ENCODE data around the gene EPB41L4A.
"Not testable (repeated sequence)": the region's sequence is repeated elsewhere in the genome, so short reads cannot be mapped to it uniquely, and the experiment has no call there.

Gene EPB41L4A

DNA sequence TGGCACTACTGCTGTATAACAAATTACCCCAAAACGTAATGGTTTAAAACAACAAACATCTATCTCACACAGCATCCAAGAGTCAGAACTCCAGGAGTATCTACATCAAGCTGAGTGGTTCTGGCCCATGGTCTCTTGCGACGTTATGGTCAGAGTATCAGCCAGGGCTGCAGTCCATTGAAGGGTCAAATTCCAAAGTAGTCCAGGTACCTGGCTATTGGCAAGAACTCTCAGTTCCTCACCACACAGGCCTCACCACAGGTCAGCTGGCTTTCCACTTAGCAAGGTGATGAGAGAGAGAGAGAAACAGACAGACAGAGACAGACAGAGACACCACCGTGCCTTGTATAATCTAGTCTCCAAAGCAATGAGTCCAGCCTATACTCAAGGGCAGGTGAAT lies 22.6 kb downstream of the EPB41L4A start:
- DNase-seq = no peak

DNA sequence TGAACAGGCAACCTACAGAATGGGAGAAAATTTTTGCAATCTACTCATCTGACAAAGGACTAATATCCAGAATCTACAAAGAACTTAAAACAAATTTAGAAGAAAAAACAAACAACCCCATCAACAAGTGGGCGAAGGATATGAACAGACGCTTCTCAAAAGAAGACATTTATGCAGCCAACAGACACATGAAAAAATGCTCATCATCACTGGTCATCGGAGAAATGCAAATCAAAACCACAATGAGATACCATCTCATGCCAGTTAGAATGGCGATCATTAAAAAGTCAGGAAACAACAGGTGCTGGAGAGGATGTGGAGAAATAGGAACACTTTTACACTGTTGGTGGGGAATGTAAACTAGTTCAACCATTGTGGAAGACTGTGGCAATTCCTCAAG lies 23.8 kb downstream of the EPB41L4A start:
- DNase-seq = not testable (repeated sequence)

DNA sequence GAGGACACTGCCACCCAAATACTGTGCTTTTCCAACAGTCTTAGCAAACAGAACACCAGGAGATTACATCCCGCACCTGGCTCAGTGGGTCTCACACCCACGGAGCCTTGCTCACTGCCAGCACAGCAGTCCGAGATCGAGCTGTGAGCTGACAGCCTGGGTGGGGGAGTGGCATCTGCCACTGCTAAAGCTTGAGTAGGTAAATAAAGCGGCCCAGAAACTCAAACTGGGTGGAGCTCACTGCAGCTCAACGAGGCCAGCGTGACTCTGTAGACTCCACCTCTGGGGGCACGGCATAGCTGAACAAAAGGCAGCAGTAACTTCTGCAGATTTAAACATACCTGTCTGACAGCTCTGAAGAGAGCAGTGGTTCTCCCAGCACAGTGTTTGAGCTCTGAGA lies 28.8 kb downstream of the EPB41L4A start:
- DNase-seq = no peak

DNA sequence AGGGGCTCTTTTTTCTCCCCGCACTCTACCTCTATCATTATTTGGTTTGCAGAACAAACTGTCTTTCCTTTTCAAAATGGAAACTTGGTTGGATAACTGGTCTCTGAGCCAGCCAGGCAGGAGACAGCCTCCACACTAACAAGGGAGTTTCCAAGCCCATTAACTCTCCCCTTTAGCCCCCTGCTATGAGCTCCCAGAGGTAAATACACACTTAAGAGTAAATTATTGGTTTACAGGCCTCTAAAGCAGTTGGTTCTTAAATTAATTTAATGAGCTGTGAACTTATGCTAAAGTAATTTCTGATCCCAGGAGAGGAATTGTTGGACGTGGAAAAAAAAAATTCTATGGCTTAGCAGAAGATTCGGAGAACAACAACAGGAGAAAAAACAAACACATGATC lies 30.3 kb downstream of the EPB41L4A start:
- DNase-seq = no peak

DNA sequence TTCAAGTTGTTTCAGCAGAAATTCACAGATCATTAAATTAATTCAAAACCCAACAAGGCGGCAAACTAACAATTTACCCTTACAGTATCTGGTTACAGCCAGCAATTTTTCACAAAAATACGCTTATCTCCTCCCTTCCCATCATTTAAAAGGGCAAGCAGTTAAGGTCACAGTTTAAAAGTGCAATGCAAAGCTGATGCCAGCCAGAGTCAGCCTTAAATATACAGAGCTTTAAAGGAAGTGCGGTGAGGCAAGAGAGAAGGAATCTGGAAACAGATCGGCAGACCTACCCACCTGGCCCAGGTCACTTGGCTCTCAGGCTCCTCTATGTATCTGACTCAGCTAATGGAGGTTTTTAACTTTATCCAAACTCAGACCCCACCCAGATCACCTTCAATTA lies 31.0 kb downstream of the EPB41L4A start:
- no peak for DNase-seq

DNA sequence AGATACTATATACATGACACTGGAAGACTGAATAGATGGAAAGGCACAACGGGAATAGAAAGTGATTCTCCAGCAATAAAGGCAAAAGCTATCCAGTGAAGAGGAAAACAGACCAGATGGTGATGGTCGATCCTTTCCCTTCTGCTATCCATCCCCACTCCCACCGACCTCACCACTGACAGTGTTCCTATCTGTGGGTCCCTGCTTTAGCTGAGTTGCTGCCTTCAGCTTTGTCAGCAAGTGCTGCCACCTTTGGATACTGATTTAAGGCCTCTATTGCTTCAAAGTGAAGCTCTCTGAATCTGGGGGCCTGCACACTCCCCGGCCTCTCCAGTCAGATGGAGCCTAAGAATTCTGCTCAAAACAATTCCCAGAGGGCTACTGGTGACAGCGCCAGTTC lies 32.3 kb downstream of the EPB41L4A start:
- DNase-seq = no peak

DNA sequence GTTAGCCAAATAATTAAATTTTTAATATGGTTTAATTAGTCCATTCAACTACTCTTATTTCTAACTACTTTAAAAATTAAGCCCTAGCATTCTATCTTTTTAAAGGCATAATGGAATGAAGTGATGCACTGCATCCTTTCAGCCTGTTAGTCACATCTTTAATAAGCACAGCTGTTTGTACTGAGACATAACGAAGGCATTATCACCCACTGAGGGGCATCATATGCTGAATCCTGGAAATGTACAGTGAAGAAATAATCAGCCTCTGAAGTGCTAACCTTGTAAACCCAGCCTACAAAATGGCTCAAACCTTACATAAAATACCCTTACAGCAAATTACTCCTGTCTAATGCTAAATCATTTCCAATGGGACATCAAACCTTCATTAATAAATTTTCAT lies 33.1 kb downstream of the EPB41L4A start:
- DNase-seq = no peak

DNA sequence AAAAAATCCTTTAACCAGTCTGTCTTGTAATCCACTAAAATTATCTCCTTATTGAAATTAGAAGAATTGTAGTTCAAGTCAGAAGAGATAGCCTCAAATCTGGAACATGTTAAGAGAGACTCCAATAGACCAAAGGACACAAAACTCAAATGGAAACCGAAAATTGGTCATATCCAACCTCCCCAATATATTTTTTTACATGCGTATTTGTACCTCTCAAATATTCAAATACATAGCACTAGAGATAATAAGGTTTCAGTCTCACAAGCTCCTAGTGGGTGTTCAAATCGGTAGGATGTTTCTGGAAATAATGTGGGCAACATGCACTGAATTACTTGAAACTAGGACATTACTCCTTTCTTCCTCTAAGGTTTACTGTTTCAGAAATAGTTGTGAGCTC lies 33.5 kb downstream of the EPB41L4A start:
- DNase-seq = no peak

DNA sequence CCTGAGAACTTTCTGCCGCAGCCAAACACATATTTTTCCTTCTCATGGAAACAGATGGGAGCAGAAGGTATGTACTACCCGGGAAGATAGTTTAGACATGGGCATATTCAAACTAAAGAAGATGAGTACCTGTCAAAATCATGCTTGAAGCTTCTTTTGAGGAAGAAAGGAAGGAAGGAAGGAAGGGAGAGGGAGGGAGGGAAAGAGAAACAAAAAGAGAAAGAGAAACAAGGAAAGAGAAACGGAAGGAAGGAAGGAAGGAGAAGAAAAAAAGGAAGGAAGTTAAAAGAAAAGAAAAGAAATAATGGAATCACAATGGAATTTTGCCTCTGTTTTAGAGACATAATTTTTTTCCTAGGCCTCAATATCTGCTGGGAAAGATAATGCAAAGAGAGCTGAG lies 34.6 kb downstream of the EPB41L4A start:
- no peak for DNase-seq

DNA sequence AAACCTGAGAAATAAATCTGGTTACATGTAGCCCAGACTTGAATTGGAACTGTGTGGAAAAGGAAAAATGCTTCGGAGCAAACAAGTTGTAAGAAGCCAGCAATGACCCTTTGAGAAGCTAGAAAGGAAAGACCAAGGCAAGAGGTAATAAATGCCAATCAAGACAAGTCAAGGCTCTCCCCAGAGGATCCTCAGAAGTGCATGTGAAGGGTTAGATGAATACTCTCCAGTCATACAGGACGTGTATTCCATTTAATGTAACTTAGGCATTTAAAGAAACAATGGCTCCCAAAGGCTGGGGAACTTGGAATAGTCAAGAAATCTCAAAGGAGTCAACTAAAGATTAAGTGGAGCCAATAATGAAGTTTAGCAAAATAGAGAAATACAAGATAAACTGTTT lies 36.2 kb downstream of the EPB41L4A start:
- DNase-seq = no peak

DNA sequence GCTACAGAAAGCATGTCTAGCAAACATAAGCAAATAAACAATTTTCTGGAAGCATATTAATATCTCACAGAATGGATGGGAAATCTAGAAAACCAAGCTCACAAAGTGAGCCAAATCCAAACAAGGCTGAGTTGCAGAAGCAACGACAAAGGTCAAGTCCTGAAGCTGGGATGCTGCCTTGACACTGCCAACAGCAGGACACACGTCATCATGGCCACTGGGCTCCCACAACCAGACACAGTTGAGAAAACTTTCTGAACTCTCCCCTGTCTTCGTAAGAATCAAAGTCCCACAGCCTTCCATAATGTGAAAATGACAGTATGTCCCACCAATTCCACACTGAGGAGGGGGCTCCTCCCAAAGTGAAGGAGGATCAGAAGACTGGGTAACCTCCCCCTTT lies 37.6 kb downstream of the EPB41L4A start:
- DNase-seq = no peak

DNA sequence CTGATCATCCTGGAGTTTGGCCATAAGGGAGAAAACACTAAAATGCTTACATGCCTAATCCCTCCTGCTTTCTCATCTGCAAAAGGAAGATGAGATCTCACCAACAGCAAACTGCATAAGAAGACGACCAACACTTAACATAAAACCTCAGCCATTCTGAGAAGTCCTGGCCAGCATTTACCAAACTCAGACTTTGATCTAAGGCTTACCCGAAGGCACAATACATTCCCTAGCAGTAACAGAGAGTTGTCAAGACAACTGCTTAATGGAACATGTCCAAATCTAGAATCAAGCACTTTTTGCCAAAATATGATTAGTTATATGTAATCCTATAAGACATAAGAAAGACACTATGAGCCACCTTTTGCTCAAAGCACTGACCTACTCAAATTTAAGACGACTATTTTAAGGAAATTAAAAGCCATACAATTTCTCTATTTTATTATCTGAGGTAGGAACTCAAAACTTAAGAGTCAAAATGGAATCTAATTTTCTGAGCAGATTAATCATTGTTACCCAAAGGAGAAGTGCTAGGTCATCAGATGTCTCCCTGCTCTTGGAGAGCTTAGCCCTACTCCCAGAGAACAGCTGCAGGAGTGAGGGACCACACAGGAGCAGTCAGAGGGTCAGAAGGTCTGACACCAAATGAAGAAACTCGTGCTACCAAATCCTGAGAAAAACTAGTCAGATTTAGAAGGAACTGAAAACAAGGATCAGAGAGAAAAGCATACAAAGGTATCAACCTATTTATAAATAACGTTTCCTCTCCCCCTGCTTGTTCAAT lies 39.3 kb downstream of the EPB41L4A start:
- DNase-seq = no peak

DNA sequence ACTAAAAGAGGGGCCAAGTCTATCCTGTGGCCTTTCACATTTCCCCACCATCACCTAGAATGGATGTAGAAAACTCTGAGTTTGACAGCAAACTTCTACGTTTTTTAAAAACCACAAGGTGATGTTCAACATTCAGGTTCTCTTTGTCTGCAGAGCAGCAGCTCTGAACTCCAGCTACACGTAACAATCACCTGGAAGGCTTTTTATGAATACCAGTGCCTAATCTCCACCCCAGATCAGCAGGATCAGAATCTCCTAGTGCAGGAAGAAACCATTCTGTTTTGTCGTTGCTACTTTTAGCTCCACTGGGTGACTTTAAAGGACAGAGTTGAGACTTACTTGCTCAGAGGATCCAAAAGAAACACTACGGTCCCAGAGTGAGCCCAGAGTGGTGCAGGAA lies 44.3 kb downstream of the EPB41L4A start:
- no peak for DNase-seq

DNA sequence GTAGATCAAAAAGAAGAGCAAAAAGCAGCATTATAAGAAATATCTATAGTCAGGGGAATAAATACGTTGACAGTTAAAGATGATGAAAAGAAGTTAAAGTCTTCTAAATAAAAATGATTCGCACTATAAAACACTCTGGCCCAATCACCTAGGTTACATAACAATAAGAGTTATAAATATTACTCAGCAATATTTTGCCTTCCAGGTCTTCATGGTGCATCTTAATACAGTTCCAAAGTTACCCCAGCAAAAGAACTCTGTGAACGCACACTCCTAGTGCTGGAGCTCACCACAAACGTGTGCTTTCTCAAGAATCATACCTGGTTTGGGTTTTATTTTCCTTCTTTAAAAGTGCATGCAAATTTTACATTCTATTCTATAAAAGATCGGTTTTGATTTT lies 44.7 kb downstream of the EPB41L4A start:
- no peak for DNase-seq

DNA sequence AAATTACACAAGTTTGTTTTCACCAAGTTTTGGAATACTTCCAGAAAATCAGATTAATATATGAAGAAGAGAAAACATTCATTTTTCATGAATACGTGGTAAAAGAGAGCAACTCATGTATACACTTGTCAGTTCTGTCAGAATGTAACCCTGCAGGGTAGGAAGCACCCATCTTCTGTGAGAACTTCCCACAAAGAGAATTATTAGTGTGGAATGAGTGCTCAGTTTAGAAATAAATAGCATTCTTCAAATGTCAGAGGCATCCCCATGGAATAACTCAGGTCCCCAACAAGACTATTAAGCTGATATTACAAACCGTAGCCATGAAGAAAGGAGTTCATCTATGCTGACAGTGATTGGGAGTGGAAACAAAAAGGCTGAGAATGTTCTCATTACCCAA lies 45.2 kb downstream of the EPB41L4A start:
- DNase-seq = no peak

DNA sequence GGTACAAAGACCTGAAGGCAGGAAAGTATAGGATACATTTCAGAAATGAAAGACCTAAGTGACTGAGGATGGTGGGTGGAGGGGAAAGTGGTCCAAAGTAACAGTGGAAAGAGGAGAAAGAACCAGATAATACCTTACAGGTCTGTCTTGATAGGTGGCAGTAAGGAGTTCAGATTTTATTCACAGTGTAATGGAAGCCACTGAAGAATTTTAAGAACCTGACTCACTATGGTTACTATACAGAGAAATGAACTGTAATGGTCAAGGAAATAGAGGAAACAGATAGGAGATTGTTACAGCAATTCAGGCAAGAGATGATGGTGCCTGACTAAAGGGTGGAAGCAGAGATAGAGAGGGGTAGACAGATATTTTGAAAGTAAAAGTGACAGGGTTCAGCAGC lies 46.5 kb downstream of the EPB41L4A start:
- no peak for DNase-seq

DNA sequence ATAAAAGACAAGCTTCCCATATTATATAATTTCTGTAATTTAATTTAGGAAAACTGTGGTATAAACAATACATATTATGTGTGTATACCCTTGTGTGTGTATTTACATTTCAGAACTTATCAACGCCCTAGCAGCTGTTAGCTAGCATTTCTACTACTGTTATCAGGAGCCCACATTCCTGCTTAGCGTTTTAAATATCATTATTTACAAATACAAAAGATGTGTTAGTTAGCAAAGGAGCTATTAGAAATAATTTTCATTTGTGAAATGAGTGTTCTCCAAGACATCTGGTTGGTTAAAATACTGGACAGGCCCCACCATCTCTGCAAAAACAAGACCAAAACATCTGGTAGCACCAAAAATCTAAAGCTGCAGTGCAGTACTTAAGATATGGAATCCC lies 48.0 kb downstream of the EPB41L4A start:
- DNase-seq = no peak

DNA sequence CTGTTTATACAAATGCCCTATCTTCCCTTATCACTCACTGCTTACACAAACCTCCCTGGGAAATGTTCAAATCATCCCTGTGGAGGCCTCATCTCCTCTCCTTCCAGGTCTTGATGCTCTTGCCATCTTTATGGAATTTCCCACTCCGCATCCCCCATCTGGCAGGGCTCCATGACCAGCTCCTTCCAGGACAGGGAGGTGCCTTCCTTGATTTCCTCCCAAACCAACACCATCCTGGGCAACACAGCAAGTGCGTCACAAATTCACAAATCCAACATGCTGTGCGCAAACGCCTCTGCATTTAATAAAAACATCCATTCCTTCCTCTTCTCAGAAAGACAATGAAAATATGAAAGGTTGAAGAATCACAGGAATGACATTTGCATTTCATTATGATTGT lies 51.7 kb downstream of the EPB41L4A start:
- no peak for DNase-seq

DNA sequence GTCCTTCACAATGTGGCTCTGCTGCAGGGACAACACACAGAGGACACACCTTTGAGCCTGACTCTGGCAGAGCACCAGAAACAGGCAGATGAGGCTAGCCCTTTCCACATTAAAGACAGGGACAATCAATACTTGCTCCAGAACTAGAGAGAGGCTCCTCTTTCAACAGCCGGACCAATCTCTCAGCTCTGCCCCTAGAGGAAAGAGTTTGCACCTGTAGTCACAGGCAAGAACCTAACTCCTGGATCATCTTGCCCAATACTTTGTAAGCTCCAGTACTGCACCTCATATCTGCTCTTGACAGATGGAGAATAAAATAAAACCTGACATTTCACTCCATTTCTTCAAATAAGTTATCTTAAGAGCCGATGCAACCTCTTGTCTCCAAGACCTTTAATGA lies 52.1 kb downstream of the EPB41L4A start:
- DNase-seq = no peak

DNA sequence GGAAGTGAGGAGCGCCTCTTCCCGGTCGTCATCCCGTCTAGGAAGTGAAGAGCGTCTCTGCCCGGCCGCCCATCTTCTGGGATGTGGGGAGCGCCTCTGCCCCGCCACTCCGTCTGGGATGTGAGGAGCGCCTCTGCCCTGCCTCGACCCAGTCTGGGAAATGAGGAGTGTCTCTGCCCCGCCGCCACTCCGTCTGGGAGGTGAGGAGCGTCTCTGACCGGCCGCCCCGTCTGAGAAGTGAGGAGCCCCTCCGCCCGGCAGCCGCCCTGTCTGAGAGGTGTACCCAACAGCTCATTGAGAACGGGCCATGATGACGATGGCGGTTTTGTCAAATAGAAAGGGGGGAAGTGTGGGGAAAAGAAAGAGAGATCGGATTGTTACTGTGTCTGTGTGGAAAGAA lies 58.3 kb downstream of the EPB41L4A start:
- not testable (repeated sequence) for DNase-seq

DNA sequence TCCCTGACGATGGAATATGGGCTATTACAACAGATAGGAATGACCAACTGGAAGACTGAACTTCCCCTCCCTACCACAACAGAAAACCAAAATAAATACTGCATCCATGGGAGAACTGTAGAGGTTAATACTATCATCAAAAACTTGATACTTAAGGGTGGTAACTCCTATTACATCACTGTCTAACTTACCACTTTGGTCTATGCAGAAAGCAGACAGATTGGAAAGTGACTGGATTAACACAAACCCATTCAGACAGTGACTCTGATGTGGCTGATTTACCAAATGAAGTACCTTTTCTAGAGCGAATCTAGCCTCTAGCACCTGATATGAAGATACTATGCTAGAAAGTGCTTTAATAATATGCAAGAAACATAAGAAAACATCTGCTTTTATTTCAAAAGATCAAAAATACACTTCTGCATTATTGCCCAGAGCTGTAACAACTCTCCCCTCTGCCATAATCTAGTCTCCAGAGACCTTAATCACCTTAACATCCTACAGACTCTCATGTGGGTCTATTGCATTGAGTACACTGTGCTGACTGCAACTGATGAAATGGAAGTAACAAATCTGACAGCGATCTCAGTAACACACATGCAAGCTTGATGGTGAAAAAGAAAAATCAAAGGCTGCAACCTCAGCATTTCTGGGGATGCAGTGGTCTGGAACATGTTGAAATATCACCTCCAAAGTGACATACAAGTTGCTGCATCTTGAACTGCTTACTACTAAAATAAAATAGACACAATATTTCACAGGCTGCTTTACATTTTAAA lies 62.7 kb downstream of the EPB41L4A start:
- DNase-seq = no peak

DNA sequence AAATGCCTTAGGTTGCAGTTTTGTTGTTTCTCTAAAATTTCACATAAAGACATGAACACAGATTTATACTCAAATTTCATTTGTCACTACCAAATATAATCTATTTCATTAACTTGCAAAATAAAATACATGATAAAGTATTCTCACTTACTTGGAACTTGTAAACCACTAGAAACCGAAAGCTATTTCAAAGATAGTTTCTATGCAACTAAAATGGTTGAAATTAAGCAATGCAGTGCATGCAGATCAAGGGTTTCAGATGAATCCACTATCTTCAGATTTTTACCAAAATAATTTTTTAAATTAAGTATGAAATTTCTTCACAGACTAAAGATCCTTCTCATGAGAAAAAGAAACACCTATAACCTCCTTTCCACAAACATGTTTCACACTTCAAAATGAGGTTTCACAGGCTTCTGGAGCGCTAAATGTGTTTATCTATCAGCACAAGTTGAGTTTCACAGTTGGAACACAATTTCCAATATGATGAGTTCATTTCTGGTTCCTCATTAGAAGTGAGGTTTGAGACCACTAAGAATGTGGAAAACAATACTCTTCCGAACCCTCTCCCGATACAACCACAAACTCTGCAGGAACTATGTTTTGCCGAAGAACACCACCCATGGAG lies 63.9 kb downstream of the EPB41L4A start:
- DNase-seq = no peak

DNA sequence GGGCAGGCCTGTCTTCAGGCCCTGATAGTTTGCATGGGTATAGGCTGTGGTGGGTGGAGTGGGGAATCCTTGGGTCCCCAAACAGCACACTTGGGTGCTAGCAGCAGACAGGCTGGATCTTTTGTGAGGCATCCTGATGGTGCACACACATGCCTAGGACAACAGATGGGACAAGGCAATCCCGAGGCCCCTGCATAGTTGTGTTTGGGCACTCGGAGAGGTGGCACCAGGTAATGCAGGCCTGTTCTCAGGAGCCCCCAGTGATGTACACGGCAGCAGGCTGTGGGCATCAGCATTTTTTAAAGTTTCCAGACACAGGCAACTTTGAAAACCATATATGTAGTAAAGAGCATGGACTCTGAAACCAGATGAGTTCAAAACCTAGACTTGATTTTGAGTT lies 65.4 kb downstream of the EPB41L4A start:
- no peak for DNase-seq

DNA sequence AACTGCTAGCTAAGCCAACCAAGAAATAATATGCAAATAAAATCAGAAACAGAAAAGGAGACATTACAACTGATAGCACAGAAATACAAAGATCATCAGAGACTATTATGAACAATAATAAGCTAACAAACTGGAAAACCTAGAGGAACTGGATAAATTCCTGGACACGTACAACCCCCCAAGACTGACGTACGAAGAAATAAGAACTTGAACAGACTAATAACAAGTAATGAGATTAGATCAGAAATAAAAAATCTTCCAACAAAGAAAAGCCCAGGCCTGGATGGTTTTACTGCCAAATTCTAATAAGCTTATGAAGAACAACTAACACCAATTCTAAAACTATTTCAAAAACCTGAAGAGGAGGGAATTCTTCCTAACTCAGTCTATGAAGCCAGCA lies 67.9 kb downstream of the EPB41L4A start:
- no peak for DNase-seq

Measured in stimulated activated CD4-positive, alpha-beta T cell treated with anti-CD3 and anti-CD28 coated beads, Interleukin-2, amount 100 ng/mL, for 48 hours (primary cell).